ENCODE results near the gene HOMER2. TPM values are rescaled to one million over a fixed set of nuclear protein-coding genes. Genes with fewer than 3 reads are reported as not detected.

HOMER2 gene
- total and polyA plus RNA-seq, 2 of the 13 experiments (the other 11 are each of a cell fraction or from before 2014, with no cell fraction given) = 12.9 to 14.1 TPM

- TF ChIP-seq BRF2 (CRISPR knock-in tag; IDR thresholded peaks at IDR 0.05) = no peak
- no peak for TF ChIP-seq HNF1A (IDR thresholded peaks at IDR 0.05; ENCODE audit: low read depth)
- no peak for TF ChIP-seq HNF1A (CRISPR knock-in tag; IDR thresholded peaks at IDR 0.05; ENCODE audit: borderline replicate concordance)
- no peak for TF ChIP-seq ZNF574 (CRISPR knock-in tag; IDR thresholded peaks at IDR 0.05)
- TF ChIP-seq NFRKB (IDR thresholded peaks at IDR 0.05) = no peak
- no peak for TF ChIP-seq KLF6 (CRISPR knock-in tag; IDR thresholded peaks at IDR 0.05)
These were observed 142.2 kb downstream of the HOMER2 start (continued) for GRCh38 chr15:82810061-82810889.
